TTC549 (cell line): ENCODE results near the gene BTBD9.
A peak's percentile ranks its signal among the peaks of the same experiment; 100 is the strongest.

Source experiments
- FAIRE-seq: peaks from 2 replicates; lab custom pipeline; 2012; peaks lifted over from hg19 to GRCh38; lab: Jason Lieb, UNC

BTBD9 gene

GRCh38 chr6:38639498-38640215 is at the start of gene BTBD9:
Gene BTBD9 (minus strand): TSS chr6:38639929.
- no peak for FAIRE-seq

- FAIRE-seq = no peak
Observed at GRCh38 chr6:38688579-38689087, 48.9 kb upstream of the BTBD9 start.

GRCh38 chr6:38687549-38687948 is 47.8 kb upstream of the BTBD9 start:
- FAIRE-seq = no peak

GRCh38 chr6:38687043-38687353 is 47.3 kb upstream of the BTBD9 start:
- no peak for FAIRE-seq

- no peak for FAIRE-seq
Observed at GRCh38 chr6:38686270-38687042, 46.7 kb upstream of the BTBD9 start.

- FAIRE-seq = no peak
Observed at GRCh38 chr6:38684904-38685303, 45.2 kb upstream of the BTBD9 start.

GRCh38 chr6:38684237-38684636 is 44.5 kb upstream of the BTBD9 start:
- no peak for FAIRE-seq

GRCh38 chr6:38681850-38682249 is 42.1 kb upstream of the BTBD9 start:
- no peak for FAIRE-seq

- FAIRE-seq = no peak
Observed at GRCh38 chr6:38679668-38680067, 39.9 kb upstream of the BTBD9 start.

GRCh38 chr6:38678178-38678760 is 38.5 kb upstream of the BTBD9 start:
- no peak for FAIRE-seq

GRCh38 chr6:38676974-38677544 is 37.3 kb upstream of the BTBD9 start:
- FAIRE-seq = no peak

- FAIRE-seq = no peak
Observed at GRCh38 chr6:38676236-38676973, 36.7 kb upstream of the BTBD9 start.

GRCh38 chr6:38673397-38674165 is 33.9 kb upstream of the BTBD9 start:
- no peak for FAIRE-seq

- peak; percentile 88 for FAIRE-seq
Observed at GRCh38 chr6:38671885-38672467, 32.2 kb upstream of the BTBD9 start.

GRCh38 chr6:38658418-38659167 is 18.9 kb upstream of the BTBD9 start:
- no peak for FAIRE-seq

GRCh38 chr6:38656896-38657295 is 17.2 kb upstream of the BTBD9 start:
- no peak for FAIRE-seq

- no peak for FAIRE-seq
Observed at GRCh38 chr6:38654263-38654662, 14.5 kb upstream of the BTBD9 start.

GRCh38 chr6:38651121-38651784 is 11.5 kb upstream of the BTBD9 start:
- FAIRE-seq = no peak

- no peak for FAIRE-seq
Observed at GRCh38 chr6:38650207-38650752, 10.6 kb upstream of the BTBD9 start.

GRCh38 chr6:38649744-38650143 is 10.0 kb upstream of the BTBD9 start:
- FAIRE-seq = no peak
